BLaER1 (cell line): ENCODE measurements around the gene PDE6A.

ENCODE experiments used
- H3K27ac ChIP-seq: shearing (Covaris generic); formaldehyde crosslinking; 2 replicates; pipeline ENCODE4 v1.8.1; 2022
- H3K27me3 ChIP-seq: shearing (Covaris generic); formaldehyde crosslinking; 2 replicates; pipeline ENCODE4 v1.8.1; 2022
- H3K36me3 ChIP-seq: shearing (Covaris generic); formaldehyde crosslinking; 2 replicates; pipeline ENCODE4 v1.8.1; 2022
- H3K4me1 ChIP-seq: shearing (Covaris generic); formaldehyde crosslinking; 2 replicates; pipeline ENCODE4 v1.8.1; 2022
- H3K4me2 ChIP-seq: shearing (Covaris generic); formaldehyde crosslinking; 2 replicates; pipeline ENCODE4 v1.8.1; 2022
- H3K4me3 ChIP-seq: shearing (Covaris generic); formaldehyde crosslinking; 2 replicates; pipeline ENCODE4 v1.8.1; 2022
- H3K9ac ChIP-seq: shearing (Covaris generic); formaldehyde crosslinking; 2 replicates; pipeline ENCODE4 v1.8.1; 2022
- H3K9me3 ChIP-seq: shearing (Covaris generic); formaldehyde crosslinking; 2 replicates; pipeline ENCODE4 v1.8.1; 2022
- H4K20me1 ChIP-seq: shearing (Covaris generic); formaldehyde crosslinking; 2 replicates; pipeline ENCODE4 v1.8.1; 2022
- Cebpa-rat ChIP-seq: shearing (Covaris generic); IDR thresholded peaks from 2 replicates; pipeline ENCODE4 v1.8.1; 2022

PDE6A gene

GRCh38 chr5:149900390-149900789 lies 44.2 kb downstream of the PDE6A start:
- H3K9me3 ChIP-seq, result no peaks in the 10 kb centered on the region
- H3K27ac ChIP-seq, result no peak overlapping the region
- peaks cover 13% of the 10 kb centered on the region; the same call in 1 of the 2 replicates for H3K4me1 ChIP-seq
- TF ChIP-seq Cebpa-rat, result no peak
- no peaks in the 10 kb centered on the region for H3K36me3 ChIP-seq
- H3K27me3 ChIP-seq, result no peaks in the 10 kb centered on the region
- no peak overlapping the region for H3K9ac ChIP-seq
- no peak overlapping the region for H3K4me3 ChIP-seq
- no peaks in the 10 kb centered on the region for H4K20me1 ChIP-seq
- no peak overlapping the region for H3K4me2 ChIP-seq

- H3K9ac ChIP-seq, result no peak overlapping the region
- no peaks in the 10 kb centered on the region for H4K20me1 ChIP-seq
- H3K27ac ChIP-seq, result no peak overlapping the region
- no peak for TF ChIP-seq Cebpa-rat
- peaks cover 14% of the 10 kb centered on the region; the same call in 1 of the 2 replicates for H3K4me1 ChIP-seq
- no peaks in the 10 kb centered on the region for H3K27me3 ChIP-seq
- no peaks in the 10 kb centered on the region for H3K9me3 ChIP-seq
- no peak overlapping the region for H3K4me3 ChIP-seq
- H3K36me3 ChIP-seq, result no peaks in the 10 kb centered on the region
- no peak overlapping the region for H3K4me2 ChIP-seq
Observed at GRCh38 chr5:149898811-149899210, 45.8 kb downstream of the PDE6A start.

GRCh38 chr5:149895416-149896345 lies 48.9 kb downstream of the PDE6A start:
- Histone ChIP-seq H3K4me2 (no peak overlapping the region), H3K27me3 (no peaks in the 10 kb centered on the region), H4K20me1 (no peaks in the 10 kb centered on the region), H3K4me3 (no peak overlapping the region), H3K36me3 (no peaks in the 10 kb centered on the region), H3K9me3 (no peaks in the 10 kb centered on the region), H3K9ac (no peak overlapping the region), H3K4me1 (0 out of 2 replicates have a peak, but pooled peaks cover 9% of the 10 kb centered on the region), H3K27ac (no peak overlapping the region)
- no peak for TF ChIP-seq Cebpa-rat

GRCh38 chr5:149894237-149894636 lies 50.4 kb downstream of the PDE6A start:
- H3K4me2 ChIP-seq, result no peak overlapping the region
- H3K36me3 ChIP-seq, result no peaks in the 10 kb centered on the region
- H3K27me3 ChIP-seq, result no peaks in the 10 kb centered on the region
- H3K27ac ChIP-seq, result no peak overlapping the region
- H3K4me1 ChIP-seq, result 0 out of 2 replicates have a peak, but pooled peaks cover 9% of the 10 kb centered on the region
- no peaks in the 10 kb centered on the region for H4K20me1 ChIP-seq
- H3K4me3 ChIP-seq, result no peak overlapping the region
- TF ChIP-seq Cebpa-rat, result no peak
- H3K9ac ChIP-seq, result no peak overlapping the region
- H3K9me3 ChIP-seq, result no peaks in the 10 kb centered on the region

- Histone ChIP-seq H3K4me3 (no peak overlapping the region), H3K4me2 (no peak overlapping the region)
Observed at GRCh38 chr5:149893403-149893931, 51.1 kb downstream of the PDE6A start.

GRCh38 chr5:149892594-149892993 lies 52.0 kb downstream of the PDE6A start:
- H3K4me3 ChIP-seq, result no peak overlapping the region
- no peak overlapping the region for H3K4me2 ChIP-seq
- H3K36me3 ChIP-seq, result no peaks in the 10 kb centered on the region
- no peaks in the 10 kb centered on the region for H3K27me3 ChIP-seq
- H3K9ac ChIP-seq, result no peak overlapping the region
- no peak for TF ChIP-seq Cebpa-rat
- H3K27ac ChIP-seq, result no peak overlapping the region
- H3K4me1 ChIP-seq, result 0 out of 2 replicates have a peak, but pooled peaks cover 9% of the 10 kb centered on the region
- no peaks in the 10 kb centered on the region for H4K20me1 ChIP-seq
- H3K9me3 ChIP-seq, result no peaks in the 10 kb centered on the region

More at GRCh38 chr5:149893403-149893931, 51.1 kb downstream of the PDE6A start:
- Histone ChIP-seq H3K9me3 (no peaks in the 10 kb centered on the region), H3K36me3 (no peaks in the 10 kb centered on the region), H3K27ac (no peak overlapping the region), H3K9ac (no peak overlapping the region), H3K4me1 (0 out of 2 replicates have a peak, but pooled peaks cover 9% of the 10 kb centered on the region), H4K20me1 (no peaks in the 10 kb centered on the region), H3K27me3 (no peaks in the 10 kb centered on the region)
- no peak for TF ChIP-seq Cebpa-rat

GRCh38 chr5:149888280-149888679 lies 56.3 kb downstream of the PDE6A start:
- H3K27ac ChIP-seq, result no peak overlapping the region

GRCh38 chr5:149887622-149888183 lies 56.9 kb downstream of the PDE6A start:
- Histone ChIP-seq H3K36me3 (no peaks in the 10 kb centered on the region), H4K20me1 (no peaks in the 10 kb centered on the region), H3K4me2 (no peak overlapping the region), H3K27me3 (no peaks in the 10 kb centered on the region), H3K27ac (no peak overlapping the region), H3K9ac (no peak overlapping the region), H3K4me1 (no peaks in the 10 kb centered on the region), H3K9me3 (no peaks in the 10 kb centered on the region), H3K4me3 (no peak overlapping the region)
- TF ChIP-seq Cebpa-rat, result no peak

More at GRCh38 chr5:149888280-149888679, 56.3 kb downstream of the PDE6A start:
- no peaks in the 10 kb centered on the region for H3K36me3 ChIP-seq
- no peaks in the 10 kb centered on the region for H3K27me3 ChIP-seq
- H3K4me3 ChIP-seq, result no peak overlapping the region
- no peaks in the 10 kb centered on the region for H3K4me1 ChIP-seq
- H3K9ac ChIP-seq, result no peak overlapping the region
- H3K9me3 ChIP-seq, result no peaks in the 10 kb centered on the region
- TF ChIP-seq Cebpa-rat, result no peak
- no peaks in the 10 kb centered on the region for H4K20me1 ChIP-seq
- H3K4me2 ChIP-seq, result no peak overlapping the region

- Histone ChIP-seq H3K4me1 (no peaks in the 10 kb centered on the region), H3K4me2 (no peak overlapping the region), H3K9ac (no peak overlapping the region), H3K27me3 (no peaks in the 10 kb centered on the region), H3K4me3 (no peak overlapping the region), H3K36me3 (no peaks in the 10 kb centered on the region), H4K20me1 (no peaks in the 10 kb centered on the region), H3K9me3 (no peaks in the 10 kb centered on the region), H3K27ac (no peak overlapping the region)
- TF ChIP-seq Cebpa-rat, result no peak
Observed at GRCh38 chr5:149886692-149887470, 57.7 kb downstream of the PDE6A start.
